Fibroblast of skin of left quadriceps (primary cell): ENCODE data around the gene KRT2.

Experiments
- DNase-seq, 2 experiments: peaks; one replicate each; pipeline ENCODE4 v3.0.0-alpha.2; 2013; ENCODE audit warnings: low read depth in 2 of 2

KRT2 gene

DNA sequence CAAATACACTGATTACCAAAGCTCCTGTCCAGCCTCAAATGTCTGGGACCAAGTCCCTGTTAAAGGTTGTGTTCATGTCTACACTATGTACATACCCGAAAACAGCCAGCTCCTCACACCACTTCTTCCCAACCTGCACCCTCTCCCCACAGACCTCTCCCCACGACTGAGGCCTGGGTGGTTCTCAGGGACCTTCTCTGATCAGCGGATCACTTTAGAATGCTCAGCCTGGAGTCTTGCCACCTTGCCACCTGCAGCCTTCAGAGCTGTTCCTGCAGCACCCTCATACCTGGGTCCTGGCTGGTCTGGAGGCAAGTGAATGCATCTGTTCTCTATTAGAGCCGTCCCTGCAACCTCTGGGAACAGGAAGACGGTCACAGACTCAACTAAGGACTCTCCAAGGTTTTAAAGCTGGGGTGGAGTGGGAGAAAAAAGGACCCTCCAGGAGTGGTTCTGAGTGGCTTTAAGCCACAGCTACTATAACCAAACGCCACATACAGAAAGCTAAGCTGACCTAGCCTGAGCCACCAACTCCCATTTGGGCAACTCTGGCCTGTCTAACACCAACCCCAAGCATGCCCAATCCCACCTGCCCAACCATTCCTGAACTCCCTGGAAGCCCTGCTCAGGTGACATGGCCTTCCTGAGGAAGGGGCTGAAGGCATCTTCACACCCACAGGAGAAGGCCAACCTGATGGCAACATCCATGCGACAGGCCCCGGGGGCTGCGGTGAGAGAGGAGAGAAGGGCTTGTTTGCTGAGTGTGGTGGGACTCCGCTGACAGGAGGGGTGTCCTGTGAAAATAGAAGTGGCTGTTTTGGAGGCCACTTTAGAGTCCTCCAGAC is 8.6 kb downstream of the KRT2 start:
- DNase-seq: no peak

DNA sequence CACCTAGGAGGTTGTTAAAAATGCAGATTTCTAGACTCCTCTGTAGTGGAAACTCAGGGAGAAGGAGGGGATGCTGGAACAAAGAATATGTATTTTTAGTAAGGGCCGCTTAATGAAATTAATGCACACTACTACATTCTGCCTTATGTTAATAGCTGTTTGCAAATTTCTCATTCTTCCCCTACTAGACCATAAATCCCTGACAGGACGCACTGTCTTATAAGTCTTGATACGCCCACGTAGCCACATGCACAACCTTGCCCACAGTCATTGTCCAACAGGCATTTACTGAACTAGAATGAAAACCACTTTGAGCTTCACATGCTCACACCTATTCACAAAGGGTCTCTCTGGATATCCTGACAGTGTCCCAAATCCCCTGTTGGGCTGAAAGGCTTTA is 10.5 kb downstream of the KRT2 start:
- no peak for DNase-seq

DNA sequence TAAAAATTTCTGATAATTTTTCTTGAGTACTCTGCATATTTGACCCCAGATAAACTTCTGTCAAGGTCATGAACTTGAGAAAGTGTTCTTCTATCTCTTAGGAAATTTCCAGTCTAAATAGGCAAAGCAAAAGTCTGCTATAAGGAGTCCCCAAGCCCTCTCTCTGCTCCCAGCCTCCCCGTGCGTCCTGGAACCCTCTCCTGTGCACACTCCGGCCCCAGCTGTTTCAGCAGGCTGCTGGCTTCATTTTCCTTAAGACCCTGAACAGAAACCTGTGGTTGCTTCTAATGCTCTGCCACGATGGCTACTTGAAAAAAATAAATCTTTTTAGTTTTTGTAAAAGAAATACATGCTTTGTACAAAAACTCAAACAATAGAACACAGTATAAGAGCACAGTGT is 14.7 kb downstream of the KRT2 start:
- no peak for DNase-seq

DNA sequence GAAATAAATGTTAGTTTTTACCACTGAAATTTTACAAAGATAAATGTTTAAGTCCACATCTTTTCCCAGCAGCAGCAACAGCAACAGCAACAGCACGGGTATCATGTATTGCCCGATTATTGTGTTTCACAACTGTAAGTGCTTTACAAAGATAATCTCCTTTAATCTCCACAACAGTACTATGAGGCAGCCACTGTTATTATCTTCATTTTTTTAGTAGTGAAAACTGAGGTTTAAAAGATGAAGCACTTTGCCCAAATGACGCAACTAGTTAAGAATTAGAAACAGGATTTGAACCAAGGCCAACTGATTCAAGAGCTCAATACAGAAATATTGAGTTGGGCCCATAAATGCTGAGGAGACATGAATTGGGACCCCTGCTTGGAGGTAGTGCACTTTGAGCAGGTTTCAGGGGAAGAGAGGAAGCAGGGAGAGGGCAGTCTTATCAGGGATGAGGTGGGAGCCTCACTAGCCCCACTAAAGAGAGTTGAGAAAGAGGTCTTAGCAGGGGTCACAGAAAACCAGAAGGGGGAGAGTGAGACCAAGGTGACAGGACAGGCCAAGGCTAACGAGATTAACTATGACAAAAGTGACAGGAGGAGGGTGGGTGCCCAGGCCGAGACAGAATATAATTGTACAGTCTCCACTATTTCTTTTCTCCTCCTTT is 15.3 kb downstream of the KRT2 start:
- no peak for DNase-seq

DNA sequence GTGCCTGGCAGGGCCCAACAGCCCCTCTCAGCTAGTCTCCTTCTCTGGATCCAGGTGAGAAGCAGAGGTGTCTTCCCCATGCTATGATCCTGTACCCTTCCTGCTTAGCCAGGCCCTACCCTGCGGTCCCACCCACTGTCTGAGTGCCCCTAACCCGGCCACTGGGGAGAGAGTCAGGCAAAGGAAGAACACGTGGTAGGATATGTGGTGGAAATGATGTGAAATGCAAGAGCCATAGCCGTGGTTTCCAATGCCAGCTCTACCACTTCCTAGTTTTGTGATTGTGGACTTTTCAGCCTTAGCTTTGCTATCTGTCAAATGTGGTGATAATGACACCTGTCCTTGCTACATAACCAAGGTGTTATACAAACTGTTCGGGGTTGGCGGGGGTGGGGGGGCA is 15.8 kb downstream of the KRT2 start:
- DNase-seq: no peak

DNA sequence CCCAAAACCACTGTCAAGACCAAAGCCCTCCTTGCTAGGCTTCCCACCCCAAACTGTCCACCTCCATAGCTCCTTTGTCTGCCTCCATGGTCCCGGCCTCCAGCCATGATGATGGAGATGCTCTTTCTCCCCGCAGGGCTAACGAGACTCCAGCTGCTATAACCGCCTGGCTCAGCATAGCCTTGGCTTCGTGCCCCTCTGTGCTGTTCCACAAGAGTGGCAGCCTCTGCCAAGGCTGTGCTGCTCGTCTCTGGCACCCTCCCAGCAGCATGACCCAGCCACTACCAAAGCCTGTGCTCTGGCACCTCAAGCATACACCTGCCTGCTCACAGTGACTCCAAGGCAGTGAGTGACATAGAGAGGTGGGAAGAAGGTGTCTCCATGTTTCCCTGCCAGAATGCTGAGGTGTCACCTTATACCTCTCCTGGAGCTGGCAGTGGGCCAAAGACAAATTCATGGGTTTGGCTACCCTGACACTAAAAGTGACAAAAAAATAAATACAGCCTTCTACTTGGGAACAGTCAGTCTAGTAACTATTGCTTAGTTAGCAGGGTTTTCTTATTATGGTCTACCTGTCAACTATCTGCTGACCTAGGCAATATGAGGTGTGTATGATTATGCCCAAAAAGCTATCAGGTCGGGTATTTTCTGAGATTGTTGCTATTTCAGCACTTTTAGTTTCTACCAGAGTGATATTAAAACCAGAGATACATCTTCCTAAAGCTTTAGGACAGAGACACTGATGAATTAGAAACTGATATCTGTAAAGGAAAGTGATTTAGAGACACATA is 17.6 kb downstream of the KRT2 start:
- no peak for DNase-seq

DNA sequence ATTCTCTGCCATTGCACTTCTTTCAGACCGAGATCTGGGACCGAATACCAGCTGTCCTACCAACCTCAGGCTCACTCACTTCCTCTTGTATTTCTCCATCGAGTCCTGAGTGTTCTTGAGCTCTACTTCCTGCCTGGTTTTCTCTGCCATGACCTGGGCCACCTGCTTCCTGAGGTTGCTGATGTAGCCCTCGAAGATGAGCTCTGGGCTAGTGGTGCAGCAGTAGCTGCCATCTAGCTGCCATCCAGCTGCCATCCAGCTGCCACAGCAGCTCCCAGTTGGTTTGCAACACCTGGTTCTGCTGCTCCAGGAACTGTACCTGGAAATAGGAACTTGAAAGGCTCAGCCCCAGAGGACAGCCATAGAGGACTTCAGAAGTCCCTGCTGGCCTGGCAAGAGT is 18.6 kb downstream of the KRT2 start:
- no peak for DNase-seq

DNA sequence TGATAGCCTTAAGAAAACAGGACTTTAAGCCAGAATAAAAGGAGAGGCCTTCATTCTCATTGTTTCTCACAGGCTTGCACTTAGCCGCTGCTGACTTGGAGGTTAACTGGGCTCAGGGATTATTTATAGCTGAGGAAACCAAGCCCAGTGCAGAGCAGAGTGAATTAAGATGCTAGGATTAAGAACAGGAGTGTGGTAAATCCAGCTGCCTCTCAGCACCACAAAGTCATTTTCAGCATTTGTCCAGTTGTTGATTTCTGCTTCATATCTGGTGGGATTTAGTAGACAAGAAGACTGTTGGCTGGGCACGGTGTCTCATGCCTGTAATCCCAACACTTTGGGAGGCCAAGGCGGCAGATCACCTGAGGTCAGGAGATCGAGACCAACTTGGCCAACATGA is 19.4 kb downstream of the KRT2 start:
- DNase-seq: no peak

DNA sequence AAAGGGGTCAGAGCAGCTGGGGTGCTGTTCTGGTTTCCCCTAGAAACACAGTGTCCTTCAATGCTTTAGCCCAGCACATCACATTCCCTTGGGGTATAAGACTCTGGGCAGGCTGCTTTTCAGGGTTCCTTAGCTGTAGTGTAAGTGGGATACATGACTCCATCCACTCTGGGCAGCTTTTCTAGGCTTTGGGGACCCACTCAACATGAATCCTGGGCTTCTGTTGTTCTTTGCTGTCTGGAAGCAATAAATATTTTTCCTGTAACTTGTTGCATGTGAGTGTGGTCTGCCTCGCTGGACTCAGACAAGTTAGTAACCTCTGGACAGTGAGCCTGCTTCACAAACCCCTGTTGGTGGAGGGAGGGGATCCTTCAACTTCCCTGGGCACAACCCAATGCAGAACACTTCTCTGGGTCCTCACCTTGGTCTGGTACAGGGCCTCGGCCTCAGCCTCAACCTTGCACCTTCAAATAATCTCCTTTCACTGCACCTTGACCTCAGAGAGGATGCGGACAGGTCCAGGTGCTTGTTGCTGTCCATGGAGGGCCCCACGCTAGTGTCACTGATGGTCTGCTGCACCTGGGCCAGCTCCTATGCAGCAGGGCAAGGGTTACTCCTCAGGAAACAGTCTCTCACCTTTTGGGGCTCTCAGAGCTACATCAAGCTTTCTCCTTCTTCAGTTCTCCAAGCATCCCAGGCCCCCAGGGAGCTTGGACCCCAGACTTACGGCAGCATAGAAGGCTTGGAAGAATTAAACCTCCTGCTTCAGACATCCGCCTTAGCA is 20.1 kb downstream of the KRT2 start:
- DNase-seq: no peak

DNA sequence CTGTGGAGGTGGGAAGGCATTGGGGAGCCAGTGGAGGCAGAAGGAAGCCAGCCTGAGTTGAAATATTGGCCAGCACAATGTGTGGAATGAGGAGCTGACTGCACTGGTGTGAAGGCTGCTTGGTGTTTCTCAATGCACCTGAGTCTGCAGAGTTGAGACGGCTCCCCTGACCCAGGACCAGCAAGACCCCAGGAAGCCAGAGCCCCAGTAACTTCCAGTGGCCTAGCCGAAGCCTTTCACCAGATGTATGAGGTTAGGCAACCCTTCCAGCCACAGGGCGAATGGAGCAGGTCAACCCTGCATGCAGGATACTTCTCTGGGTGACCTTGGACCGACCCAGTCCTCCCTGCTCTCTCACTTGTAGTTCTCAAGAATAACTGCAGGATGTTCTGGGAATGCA is 20.7 kb downstream of the KRT2 start:
- no peak for DNase-seq

DNA sequence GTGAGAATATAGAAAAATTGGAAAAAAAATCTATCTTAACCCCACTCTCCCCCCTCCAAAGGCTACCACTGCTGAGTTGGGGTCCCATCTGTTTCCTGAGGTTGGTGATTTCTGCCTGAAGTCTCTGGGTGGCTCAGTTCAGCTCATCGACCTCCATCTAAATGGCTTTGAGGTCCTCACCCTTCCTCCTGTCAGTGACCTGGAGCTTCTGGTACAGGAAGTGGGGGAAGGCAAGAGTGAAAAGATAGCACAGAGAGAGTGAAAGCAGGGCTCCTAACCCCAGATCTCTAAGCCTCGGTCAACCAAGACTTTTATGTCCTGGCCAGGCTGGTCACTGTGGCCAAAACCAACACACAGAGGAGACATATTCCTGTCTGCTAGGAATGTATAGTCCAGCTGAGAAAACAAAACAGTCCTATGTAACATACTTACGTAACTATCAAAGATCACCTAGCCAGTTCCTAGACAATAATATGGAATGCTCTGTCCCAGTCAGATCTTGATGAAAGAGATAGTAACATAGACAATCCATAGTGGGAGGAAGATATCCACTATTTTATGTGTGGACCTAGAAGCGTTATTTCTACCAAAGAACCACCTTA is 21.3 kb downstream of the KRT2 start:
- DNase-seq: no peak

DNA sequence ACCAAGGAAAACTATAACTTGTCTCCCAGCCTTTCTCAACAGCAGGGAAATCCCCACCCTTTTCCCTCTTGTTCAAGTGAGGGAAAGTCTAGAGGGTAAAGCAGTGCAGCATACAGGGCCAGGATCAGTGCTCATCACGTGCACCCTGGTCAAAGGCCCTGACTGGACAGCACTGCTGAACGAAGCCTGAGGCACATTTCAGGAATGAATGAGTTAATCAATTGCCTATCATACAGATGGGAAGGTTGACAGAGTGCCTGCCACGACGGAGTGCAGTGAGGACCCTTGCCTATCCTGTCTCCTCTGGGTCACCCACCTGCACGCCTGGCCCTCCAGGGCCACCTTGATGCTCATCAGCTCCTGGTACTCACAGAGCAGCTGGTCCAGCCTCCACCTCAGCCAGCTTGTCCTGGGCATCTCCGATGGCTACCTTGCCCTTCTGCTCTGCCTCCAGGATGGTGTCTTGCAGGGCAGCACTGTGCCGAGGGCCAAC is 22.0 kb downstream of the KRT2 start:
- no peak for DNase-seq

DNA sequence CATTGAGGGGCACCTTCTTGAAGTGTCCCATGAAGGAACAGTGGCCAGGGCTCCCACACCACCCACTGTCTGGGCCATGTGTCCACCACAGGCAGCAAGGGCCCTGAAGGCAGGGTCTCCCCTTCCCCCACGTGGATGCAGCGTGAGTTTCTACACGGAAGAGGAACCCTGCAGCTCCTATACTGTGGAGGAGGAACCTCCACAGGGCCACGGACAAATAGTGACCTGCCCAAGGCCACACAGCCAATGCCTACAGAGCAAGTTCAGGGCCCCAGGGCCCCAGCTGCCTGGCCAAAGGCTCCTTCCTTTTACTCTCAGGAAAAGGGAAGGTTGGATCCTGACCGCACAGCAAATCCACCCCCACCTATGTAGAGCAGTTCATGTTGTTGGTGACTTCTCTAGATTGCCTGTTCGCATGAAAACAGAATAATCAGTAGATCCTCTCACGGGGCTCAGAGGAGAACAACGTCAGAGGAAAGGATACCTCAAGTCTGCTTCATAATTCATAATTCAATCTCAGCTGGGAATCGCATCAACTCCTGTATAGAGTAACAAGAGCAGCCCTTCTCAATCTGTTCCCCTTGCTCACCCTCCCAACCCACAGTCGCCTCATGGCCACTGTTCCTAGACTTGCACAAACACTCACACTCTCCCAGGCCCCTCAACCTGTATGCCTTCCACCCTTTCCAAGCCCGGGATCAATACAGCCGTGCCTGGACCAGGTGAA is 22.6 kb downstream of the KRT2 start:
- DNase-seq: no peak

DNA sequence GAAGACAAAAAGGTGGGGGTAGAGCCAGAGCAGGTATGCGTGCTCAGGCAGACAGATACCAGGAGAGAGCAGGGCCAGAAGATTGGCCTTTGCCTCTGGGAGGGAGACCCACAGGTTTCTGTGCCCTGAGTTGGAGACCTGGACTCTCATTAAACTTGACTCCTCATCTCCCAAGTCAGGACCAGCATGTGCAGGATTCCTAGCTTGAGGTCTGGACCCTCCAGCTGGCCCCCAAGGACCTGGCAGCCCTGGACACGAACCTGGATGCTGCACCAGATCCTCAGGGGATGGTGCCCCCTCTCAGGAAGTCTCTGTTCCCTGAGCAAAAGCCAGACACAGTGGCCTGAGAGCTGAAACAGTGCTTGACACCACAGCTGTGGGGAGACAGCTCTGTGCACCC is 23.2 kb downstream of the KRT2 start:
- no peak for DNase-seq

DNA sequence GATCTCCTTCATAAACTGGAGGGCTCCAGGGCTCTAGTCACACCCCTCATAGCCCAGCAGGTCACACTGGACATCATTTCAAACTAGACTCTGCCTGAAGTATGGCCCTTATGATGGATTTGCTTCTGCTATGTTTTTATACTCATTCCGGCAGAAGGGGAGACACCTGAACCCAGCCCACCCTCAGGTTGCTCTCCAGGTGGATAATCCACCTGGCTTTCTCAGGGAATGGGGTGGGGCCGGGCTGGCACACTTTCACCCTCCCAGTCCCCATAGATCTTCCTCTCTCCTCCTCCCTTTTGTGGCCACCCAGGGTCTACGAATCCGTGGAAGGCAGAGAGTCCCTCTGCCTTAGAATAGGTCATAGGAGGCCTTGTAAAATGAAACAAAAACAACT is 23.9 kb downstream of the KRT2 start:
- DNase-seq: no peak

DNA sequence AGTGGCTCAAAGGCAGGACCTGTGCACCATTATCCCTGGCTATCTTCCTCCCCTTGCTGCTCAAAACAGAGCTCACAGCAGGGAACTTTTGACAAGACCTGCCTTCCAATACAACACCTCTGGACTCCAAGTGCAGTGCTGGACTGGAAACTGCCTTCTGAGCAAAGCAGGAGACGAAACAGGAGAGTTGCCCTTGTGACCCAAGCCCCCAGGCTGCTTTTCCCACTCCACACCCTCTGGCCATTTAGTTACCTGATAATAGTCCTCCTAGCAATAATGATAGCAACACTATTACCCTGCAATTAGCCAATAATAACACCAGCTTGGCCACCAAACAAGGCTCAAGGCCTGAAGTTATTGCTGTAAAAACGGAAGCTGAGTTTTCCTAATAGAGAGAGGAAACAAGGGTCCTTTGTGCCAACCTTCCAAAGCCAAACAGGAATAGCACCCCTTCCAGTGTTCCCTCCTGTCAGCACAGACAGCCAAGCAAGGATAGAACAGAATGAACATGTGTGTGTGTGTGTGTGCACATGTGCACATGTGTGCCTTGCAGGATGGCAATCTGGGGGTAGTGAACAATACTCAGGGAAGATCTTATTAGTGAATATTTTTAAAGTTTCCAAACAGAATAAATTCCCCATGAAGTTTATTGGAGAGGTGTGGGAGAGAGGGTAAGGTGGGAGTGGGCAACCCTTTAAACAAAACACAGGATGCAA is 24.5 kb downstream of the KRT2 start:
- no peak for DNase-seq

DNA sequence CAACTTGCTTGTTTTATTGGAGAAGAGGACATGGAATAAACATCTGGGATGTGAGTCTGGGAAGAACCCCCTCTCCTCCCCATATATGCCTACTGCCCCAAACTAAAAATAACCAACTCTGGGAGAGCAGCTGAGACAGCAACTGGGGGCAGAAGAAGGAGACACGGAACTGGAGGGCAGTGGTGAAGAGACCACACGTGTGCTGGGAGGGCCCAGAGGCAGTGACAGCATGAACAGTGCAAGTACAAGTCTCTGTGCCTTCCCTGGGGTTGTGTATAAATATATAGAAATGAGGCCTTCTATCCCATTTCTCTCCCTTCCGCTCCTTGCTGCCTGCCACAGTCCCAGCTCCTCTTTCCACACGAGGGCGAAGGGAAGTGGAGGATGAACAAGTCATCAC is 29.7 kb downstream of the KRT2 start:
- no peak for DNase-seq

DNA sequence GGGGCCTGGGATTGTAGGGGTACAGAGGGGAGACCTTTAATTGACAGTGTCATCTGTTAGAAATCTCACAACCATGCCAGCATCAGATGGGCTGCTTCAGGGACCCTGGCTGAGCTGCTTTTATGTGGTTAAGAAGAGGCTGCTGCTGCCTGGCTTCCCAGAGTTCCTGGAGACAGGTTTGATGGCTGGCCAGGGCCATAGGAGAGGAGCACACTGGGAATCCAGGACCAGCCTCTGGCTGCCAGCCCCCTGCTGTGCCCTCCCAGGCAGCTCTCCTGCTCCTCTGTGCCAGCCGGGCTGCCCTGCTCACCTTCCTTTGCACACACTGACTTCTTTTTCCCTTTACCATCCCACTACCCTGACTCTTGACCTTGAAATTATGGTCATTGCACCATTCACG is 33.1 kb downstream of the KRT2 start:
- DNase-seq: no peak

DNA sequence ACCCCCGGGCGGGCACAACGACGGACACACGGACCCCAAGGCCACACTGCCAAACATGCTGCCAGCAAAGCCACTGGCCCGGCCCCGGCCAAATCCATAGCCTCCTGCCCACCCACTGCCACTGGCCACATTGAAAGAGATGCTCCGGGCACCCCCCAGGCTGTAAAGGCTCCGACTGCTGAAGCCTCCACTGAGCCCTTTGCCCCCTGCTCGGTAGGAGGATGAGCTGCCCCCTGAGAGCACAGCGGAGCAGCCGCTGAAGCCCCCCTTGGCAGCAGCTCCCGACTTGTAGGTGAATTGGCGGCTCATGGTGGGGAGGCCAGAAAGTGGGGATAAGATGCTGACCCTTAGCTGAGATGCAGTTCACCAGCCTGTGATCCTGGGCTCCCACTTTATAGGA is 33.8 kb downstream of the KRT2 start, which contains the start of gene KRT73:
TSS of gene KRT73 (minus strand) at position 344 of the 400 bp plus-strand sequence. CDS start at position 309, 35 bp downstream.
- DNase-seq: no peak

DNA sequence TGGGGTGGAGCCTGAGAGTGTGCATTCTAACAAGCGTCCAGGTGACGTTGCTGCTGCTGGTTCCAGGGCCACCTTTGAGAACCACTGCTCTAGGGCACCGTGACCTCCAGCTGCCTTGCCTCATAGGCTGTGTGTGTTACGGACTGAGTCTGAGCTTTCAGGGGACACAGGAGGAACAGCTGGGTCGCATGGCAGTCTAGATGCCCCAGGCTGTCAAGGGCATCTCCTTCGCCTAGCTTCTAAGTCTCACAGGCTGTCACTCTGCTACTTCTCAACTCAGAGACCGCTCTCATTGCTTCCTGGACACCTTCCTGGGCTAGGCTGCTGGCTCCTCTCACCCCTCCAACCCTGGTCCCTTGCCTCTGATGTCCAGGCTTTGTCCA is 34.6 kb downstream of the KRT2 start:
- no peak for DNase-seq
